Measurements from ENCODE around the gene PLXNA2. TPM values are rescaled to one million over a fixed set of nuclear protein-coding genes. Genes with fewer than 3 reads are reported as not detected.

Gene PLXNA2
- total and polyA plus RNA-seq, 2 of the 13 experiments (the other 11 are each of a cell fraction or from before 2014, with no cell fraction given): 1.1 to 2.1 TPM

GRCh38 chr1:208045463-208046260 lies 198.5 kb downstream of the PLXNA2 start:
- ATAC-seq (no peak), FAIRE-seq (no peak), DNase-seq (ENCODE audit: low spot score) (no peak)
- ChIA-PET POLR2A (no interaction called here), CTCF (ENCODE audit: low intra/inter-chr PET ratio, low total read pairs) (no interaction called here)
- H3K9ac ChIP-seq (ENCODE audit: insufficient read depth, low read depth, low read length): no peak overlapping the region
- peaks cover 0 to 4% of the 10 kb centered on the region in 2 experiments; a peak in 2 of 5 replicates for H3K36me3 ChIP-seq (replicated peaks in 1 of 2; ENCODE audit: control insufficient read depth in 1 of 2, insufficient read depth in 2 of 2, low read length in 2 of 2)
- no peak overlapping the region for H2AFZ ChIP-seq (ENCODE audit: low read length)
- H3K9me3 ChIP-seq (ENCODE audit: low read length): no peaks in the 10 kb centered on the region
- in situ Hi-C loops (cut with HindIII; ENCODE audit: extremely low pct_ligation_motif_present, low pct_unique_long_range_greater_than_20kb) (no loop called here), intact Hi-C loops (cut with micrococcal nuclease; ENCODE audit: unreplicated experiment) (no loop called here)
- 83% methylated on average over 14 of the region's 16 CpGs for WGBS (ENCODE audit: low lambda C conversion rate)
- H3K4me2 ChIP-seq (ENCODE audit: low read depth, low read length): no peak overlapping the region
- no peaks in the 10 kb centered on the region for H4K20me1 ChIP-seq (ENCODE audit: insufficient read depth, low read length)
- TF ChIP-seq BRF2 (CRISPR knock-in tag; IDR thresholded peaks at IDR 0.05) (no peak), SP2 (CRISPR knock-in tag; IDR thresholded peaks at IDR 0.05) (no peak), NR1H2 (CRISPR knock-in tag; IDR thresholded peaks at IDR 0.05; ENCODE audit: borderline replicate concordance, low read depth) (no peak), TOPORS (CRISPR knock-in tag; IDR thresholded peaks at IDR 0.05) (no peak), KMT2A (CRISPR knock-in tag; IDR thresholded peaks at IDR 0.05) (no peak), POLR2G (IDR thresholded peaks at IDR 0.05; ENCODE audit: low read depth, low read length) (no peak), PREB (CRISPR knock-in tag; IDR thresholded peaks at IDR 0.05) (no peak), ISL2 (CRISPR knock-in tag; IDR thresholded peaks at IDR 0.05) (no peak), PAF1 (CRISPR knock-in tag; IDR thresholded peaks at IDR 0.05) (no peak), ZMAT5 (CRISPR knock-in tag; IDR thresholded peaks at IDR 0.05; ENCODE audit: borderline replicate concordance, low read depth) (no peak), RCOR2 (CRISPR knock-in tag; IDR thresholded peaks at IDR 0.05) (no peak)
- BruUV-seq (replicated peaks): no TSS peak
- H3K4me3 ChIP-seq (replicated peaks in 1 of 3; ENCODE audit: insufficient read depth in 1 of 3, low read depth in 2 of 3, low read length in 3 of 3): no peak overlapping the region
- H3K79me2 ChIP-seq (ENCODE audit: insufficient read depth, low read length): no peaks in the 10 kb centered on the region
- peaks cover 17% of the 10 kb centered on the region for H3K4me1 ChIP-seq (ENCODE audit: insufficient read depth, low read length)
- no peak overlapping the region for H3K27ac ChIP-seq (ENCODE audit: extremely low read length, insufficient read depth, low read length)
- no peaks in the 10 kb centered on the region for H3K27me3 ChIP-seq (ENCODE audit: control insufficient read depth in 1 of 2, insufficient read depth in 2 of 2, low read length in 2 of 2)

Measured in HepG2 (cell line).